HepG2 (cell line): ENCODE measurements around the gene HDLBP.

Experiments used
- FOXJ3 ChIP-seq: sonication (generic); formaldehyde crosslinking; IDR thresholded peaks from 2 replicates; pipeline ENCODE4 v1.4.0; 2020; ENCODE audit warnings: missing genetic modification reagents, mild to moderate bottlenecking, borderline replicate concordance
- FOXK2 ChIP-seq: fragments of 450-650 bp; IDR thresholded peaks from 2 replicates; pipeline ENCODE4 v1.6.1; 2016
- NFYB ChIP-seq: sonication (generic); formaldehyde crosslinking; IDR thresholded peaks from 2 replicates; pipeline ENCODE4 v1.4.0; 2020; ENCODE audit warnings: missing genetic modification reagents
- SRSF1 ChIP-seq: fragments of 200-400 bp; formaldehyde crosslinking; optimal IDR thresholded peaks from 2 replicates; pipeline ENCODE3; 2017; ENCODE audit warnings: mild to moderate bottlenecking, low read depth, low read length, moderate library complexity
- ZNF136 ChIP-seq: sonication (generic); formaldehyde crosslinking; IDR thresholded peaks from 2 replicates; pipeline ENCODE4 v1.8.1; 2022; ENCODE audit warnings: low read depth, mild to moderate bottlenecking, moderate library complexity, missing genetic modification reagents
- TF ChIP-seq, protein P1 (sequence below): IDR thresholded peaks from 2 replicates; pipeline ENCODE4 v1.6.1; 2012; ENCODE audit warnings: inconsistent platforms

DNA sequence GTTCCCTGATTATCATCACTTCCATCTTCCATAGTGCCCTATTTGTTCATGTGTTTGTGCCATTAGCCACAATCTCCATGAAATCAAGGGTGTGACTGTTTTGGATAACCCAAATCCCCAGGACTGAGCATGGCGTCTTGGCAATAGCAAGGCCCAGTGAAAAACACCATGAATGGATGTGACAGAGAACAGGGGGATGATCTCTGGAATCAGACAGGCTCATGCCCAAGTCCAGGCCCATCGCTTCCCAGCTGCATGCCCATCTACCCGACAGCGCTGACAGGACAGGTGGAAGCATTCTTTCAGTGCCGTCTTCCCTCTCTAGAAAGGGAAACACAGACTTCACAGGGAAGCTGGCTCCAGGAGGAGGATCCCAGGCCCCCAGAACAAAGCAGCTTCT is 50.0 kb downstream of the HDLBP start:
- TF ChIP-seq, protein P1, sequence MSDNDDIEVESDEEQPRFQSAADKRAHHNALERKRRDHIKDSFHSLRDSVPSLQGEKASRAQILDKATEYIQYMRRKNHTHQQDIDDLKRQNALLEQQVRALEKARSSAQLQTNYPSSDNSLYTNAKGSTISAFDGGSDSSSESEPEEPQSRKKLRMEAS: no peak
- TF ChIP-seq FOXJ3 (CRISPR knock-in tag) (no peak), NFYB (CRISPR knock-in tag) (no peak), ZNF136 (no peak), FOXK2 (no peak), SRSF1 (no peak)
